Hepatocyte (in vitro differentiated cells): ENCODE measurements around the gene TTC7B.

Experiments
- CTCF ChIP-seq: fragments of 200-600 bp; sonication (generic); IDR thresholded peaks from 2 replicates; pipeline ENCODE4 v1.5.1; 2016; ENCODE audit warnings: antibody characterized with exemption, mild to moderate bottlenecking; ENCODE audit not compliant: poor library complexity
- EZH2 ChIP-seq: fragments of 200-600 bp; sonication (generic); IDR thresholded peaks from 2 replicates; pipeline ENCODE4 v1.6.1; 2016; ENCODE audit warnings: antibody characterized with exemption, mild to moderate bottlenecking, borderline replicate concordance
- EZH2phosphoT487 ChIP-seq: fragments of 200-600 bp; sonication (generic); IDR thresholded peaks from one replicate; pipeline ENCODE4 v1.6.1; 2018; ENCODE audit warnings: antibody characterized with exemption, mild to moderate bottlenecking, low read depth, moderate library complexity; ENCODE audit not compliant: unreplicated experiment, severe bottlenecking

- no peak for TF ChIP-seq CTCF
- no peak for TF ChIP-seq EZH2phosphoT487
- TF ChIP-seq EZH2 = no peak
These were observed 240.9 kb downstream of the TTC7B start for GRCh38 chr14:90575336-90575735.
